ENCODE results near the gene DNASE2B.
"Not testable (repeated sequence)": the region's sequence is repeated elsewhere in the genome, so short reads cannot be mapped to it uniquely, and the experiment has no call there.

DNASE2B gene

GRCh38 chr1:84434801-84435549 lies 36.7 kb downstream of the DNASE2B start:
- peaks cover 13% of the 10 kb centered on the region for H3K4me1 ChIP-seq (ENCODE audit: insufficient read depth, low read length)
- 44% methylated on average over 4 of the region's 4 CpGs for WGBS

DNA sequence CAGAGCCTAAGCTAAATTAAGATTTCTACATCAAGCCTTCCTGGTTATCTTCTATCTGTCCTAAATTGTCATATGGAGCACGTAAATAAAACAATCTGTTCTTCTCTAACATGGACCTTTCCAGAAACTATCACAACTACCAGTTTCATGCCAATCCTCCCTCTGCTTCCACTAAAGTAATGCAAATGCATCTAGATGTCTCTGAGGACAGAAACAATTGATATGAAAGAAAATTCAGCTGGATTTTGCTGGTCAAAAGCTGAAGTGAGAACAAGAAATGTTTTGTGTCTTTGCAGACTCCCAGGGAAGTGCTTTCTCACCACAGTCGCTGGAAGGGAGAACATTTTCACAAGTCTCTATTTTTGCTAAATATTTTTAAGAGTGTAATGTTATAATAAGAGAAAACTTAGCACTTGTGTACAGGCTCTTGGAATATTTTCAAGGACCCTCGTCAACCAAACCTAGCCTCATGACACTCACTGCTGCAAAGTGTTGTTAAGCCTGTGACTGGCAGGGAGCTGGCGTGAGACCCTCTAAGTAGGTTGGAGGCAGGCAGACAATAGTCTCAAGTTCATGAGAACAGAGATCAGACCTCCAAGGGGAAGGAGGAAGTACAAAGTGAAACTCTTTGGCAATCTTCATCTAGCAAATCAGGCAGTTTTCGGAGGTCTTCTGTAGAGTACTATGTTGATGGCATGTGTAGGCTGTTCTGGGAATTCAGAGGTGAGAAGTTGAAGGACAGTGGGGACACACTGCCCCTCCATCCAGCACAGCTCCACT lies 38.8 kb downstream of the DNASE2B start:
- Histone ChIP-seq H3K9me3 (ENCODE audit: insufficient read depth, low read depth, low read length) (no peaks in the 10 kb centered on the region), H3K4me1 (ENCODE audit: insufficient read depth, low read length) (peaks cover 13% of the 10 kb centered on the region), H3K27ac (ENCODE audit: low read depth, low read length) (no peak overlapping the region), H3K27me3 (ENCODE audit: insufficient read depth, low read length) (no peaks in the 10 kb centered on the region), H3K9ac (ENCODE audit: low read depth, low read length) (no peak overlapping the region), H3K4me3 (ENCODE audit: low read length) (no peak overlapping the region), H3K36me3 (ENCODE audit: insufficient read depth, low read length) (no peaks in the 10 kb centered on the region)
- 96% methylated on average over 4 of the region's 5 CpGs for WGBS

More at GRCh38 chr1:84434801-84435549, 36.7 kb downstream of the DNASE2B start:
- no peak overlapping the region for H3K9ac ChIP-seq (ENCODE audit: low read depth, low read length)
- no peak overlapping the region for H3K27ac ChIP-seq (ENCODE audit: low read depth, low read length)
- no peaks in the 10 kb centered on the region for H3K36me3 ChIP-seq (ENCODE audit: insufficient read depth, low read length)
- H3K27me3 ChIP-seq (ENCODE audit: insufficient read depth, low read length): no peaks in the 10 kb centered on the region
- H3K9me3 ChIP-seq (ENCODE audit: insufficient read depth, low read depth, low read length): no peaks in the 10 kb centered on the region
- no peak overlapping the region for H3K4me3 ChIP-seq (ENCODE audit: low read length)

DNA sequence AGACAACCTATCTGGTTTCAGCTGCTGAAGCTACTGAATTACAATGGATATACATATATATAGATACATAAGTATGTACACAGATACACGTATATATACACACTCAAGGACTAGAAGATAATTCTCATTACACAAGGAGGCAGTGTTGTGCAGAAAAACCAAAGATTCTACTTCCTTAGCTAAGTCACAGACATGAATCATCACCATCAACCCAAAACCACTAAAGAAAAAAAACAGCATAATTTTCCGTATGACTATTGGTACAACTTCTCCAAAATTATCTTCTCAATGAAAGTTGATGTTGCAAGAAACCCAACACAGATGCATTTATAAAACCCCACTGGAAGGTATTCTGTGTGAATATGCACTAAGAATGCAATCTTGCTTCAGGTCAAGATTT lies 44.0 kb downstream of the DNASE2B start:
- no peak overlapping the region for H3K27ac ChIP-seq (ENCODE audit: low read depth, low read length)
- no peaks in the 10 kb centered on the region for H3K27me3 ChIP-seq (ENCODE audit: insufficient read depth, low read length)
- WGBS: 95% methylated on average over 2 of the region's 2 CpGs
- H3K9ac ChIP-seq (ENCODE audit: low read depth, low read length): no peak overlapping the region
- H3K4me1 ChIP-seq (ENCODE audit: insufficient read depth, low read length): no peaks in the 10 kb centered on the region
- no peaks in the 10 kb centered on the region for H3K9me3 ChIP-seq (ENCODE audit: insufficient read depth, low read depth, low read length)
- H3K36me3 ChIP-seq (ENCODE audit: insufficient read depth, low read length): no peaks in the 10 kb centered on the region
- H3K4me3 ChIP-seq (ENCODE audit: low read length): no peak overlapping the region

DNA sequence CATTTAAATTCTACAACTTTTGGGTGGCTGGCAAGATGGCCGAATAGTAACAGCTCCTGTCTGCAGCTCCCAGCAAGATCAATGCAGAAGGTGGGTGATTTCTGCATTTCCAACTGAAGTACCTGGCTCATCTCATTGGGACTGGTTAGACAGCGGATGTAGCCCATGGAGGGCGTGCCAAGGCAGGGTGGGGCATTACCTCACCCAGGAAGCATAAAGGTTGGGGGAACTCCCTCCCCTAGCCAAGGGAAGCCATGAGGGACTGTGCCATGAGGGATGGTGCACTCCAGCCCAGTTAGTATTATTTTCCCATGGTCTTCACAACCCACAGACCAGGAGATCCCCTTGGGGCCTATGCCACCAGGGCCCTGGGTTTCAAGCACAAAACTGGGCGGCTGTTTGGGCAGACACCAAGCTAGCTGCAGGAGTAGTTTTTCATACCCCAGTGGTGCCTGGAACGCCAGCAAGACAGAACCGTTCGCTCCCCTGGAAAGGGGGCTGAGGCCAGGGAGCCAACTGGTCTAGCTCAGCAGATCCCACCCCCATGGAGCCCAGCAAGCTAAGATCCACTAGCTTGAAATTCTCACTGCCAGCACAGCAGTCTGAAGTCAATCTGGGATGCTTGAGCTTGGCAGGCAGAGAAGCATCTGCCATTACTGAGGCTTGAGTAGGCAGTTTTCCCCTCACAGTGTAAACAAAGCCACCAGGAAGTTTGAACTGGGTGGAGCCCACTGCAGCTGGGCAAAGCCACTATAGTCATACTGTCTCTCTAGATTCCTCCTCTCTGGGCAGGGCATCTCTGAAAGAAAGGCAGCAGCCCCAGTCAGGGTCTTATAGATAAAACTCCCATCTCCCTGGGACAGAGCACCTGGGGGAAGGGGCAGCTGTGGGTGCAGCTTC lies 44.7 kb downstream of the DNASE2B start:
- not testable (repeated sequence) for H3K9ac ChIP-seq (ENCODE audit: low read depth, low read length); H3K27me3 ChIP-seq (ENCODE audit: insufficient read depth, low read length); H3K36me3 ChIP-seq (ENCODE audit: insufficient read depth, low read length); H3K27ac ChIP-seq (ENCODE audit: low read depth, low read length); H3K9me3 ChIP-seq (ENCODE audit: insufficient read depth, low read depth, low read length); H3K4me3 ChIP-seq (ENCODE audit: low read length); H3K4me1 ChIP-seq (ENCODE audit: insufficient read depth, low read length)
- 86% methylated on average over 7 of the region's 7 CpGs for WGBS

- H3K4me3 ChIP-seq (ENCODE audit: low read length); H3K36me3 ChIP-seq (ENCODE audit: insufficient read depth, low read length); H3K4me1 ChIP-seq (ENCODE audit: insufficient read depth, low read length); H3K9ac ChIP-seq (ENCODE audit: low read depth, low read length); H3K9me3 ChIP-seq (ENCODE audit: insufficient read depth, low read depth, low read length); H3K27ac ChIP-seq (ENCODE audit: low read depth, low read length); H3K27me3 ChIP-seq (ENCODE audit: insufficient read depth, low read length): not testable (repeated sequence)
- 97% methylated on average over 3 of the region's 3 CpGs for WGBS
Observed at GRCh38 chr1:84448704-84449103, 50.4 kb downstream of the DNASE2B start.

DNA sequence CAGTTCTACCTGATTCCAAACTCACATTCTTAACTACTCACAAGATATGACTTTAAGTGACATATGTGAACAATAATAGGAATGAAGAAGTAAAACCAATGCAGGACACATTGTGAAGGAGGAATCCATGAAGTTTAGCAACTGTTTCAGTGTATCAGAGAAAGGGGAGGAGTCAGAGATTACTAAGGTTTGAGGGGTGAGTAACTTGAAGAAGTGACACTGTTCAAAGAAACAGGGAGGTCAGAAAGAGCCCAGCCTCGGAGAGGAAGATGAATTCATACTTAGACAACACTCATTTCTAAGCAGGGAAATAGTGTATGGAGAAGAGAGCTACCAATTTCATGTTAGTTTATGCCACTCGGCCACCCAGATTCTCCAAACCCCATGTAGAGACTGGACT lies 52.6 kb downstream of the DNASE2B start:
- Histone ChIP-seq H3K27me3 (ENCODE audit: insufficient read depth, low read length) (peaks cover 5% of the 10 kb centered on the region; the same call in 1 of the 2 replicates), H3K9ac (ENCODE audit: low read depth, low read length) (no peak overlapping the region), H3K4me1 (ENCODE audit: insufficient read depth, low read length) (no peaks in the 10 kb centered on the region), H3K9me3 (ENCODE audit: insufficient read depth, low read depth, low read length) (no peaks in the 10 kb centered on the region), H3K36me3 (ENCODE audit: insufficient read depth, low read length) (no peaks in the 10 kb centered on the region), H3K27ac (ENCODE audit: low read depth, low read length) (no peak overlapping the region), H3K4me3 (ENCODE audit: low read length) (no peak overlapping the region)
- 78% methylated on average over 1 of the region's 2 CpGs for WGBS

GRCh38 chr1:84452436-84452835 lies 54.2 kb downstream of the DNASE2B start:
- Histone ChIP-seq H3K9ac (ENCODE audit: low read depth, low read length) (no peak overlapping the region), H3K4me1 (ENCODE audit: insufficient read depth, low read length) (no peaks in the 10 kb centered on the region), H3K36me3 (ENCODE audit: insufficient read depth, low read length) (no peaks in the 10 kb centered on the region), H3K27me3 (ENCODE audit: insufficient read depth, low read length) (peaks cover 12% of the 10 kb centered on the region; the same call in 1 of the 2 replicates), H3K4me3 (ENCODE audit: low read length) (no peak overlapping the region), H3K9me3 (ENCODE audit: insufficient read depth, low read depth, low read length) (no peaks in the 10 kb centered on the region), H3K27ac (ENCODE audit: low read depth, low read length) (no peak overlapping the region)
- WGBS: 42% methylated on average over 2 of the region's 3 CpGs

DNA sequence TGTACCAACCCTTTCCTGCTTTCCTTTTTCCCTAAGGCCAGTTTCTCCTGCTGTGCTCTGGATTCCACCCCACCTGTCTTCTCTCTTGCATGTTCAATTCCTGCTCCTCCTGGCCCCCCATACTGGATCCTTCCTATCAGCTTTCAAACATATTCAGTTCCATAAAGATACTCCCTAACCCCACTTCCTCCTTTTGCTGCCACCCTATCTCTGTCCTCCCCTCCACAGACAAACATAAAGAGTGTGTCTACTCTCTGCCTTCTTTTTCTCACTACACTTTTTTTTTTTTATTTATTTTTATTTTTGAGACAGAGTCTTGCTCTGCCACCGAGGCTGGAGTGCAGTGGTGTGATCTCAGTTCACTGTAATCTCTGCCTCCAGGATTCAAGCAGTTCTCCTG lies 63.8 kb downstream of the DNASE2B start:
- no peaks in the 10 kb centered on the region for H3K4me1 ChIP-seq (ENCODE audit: insufficient read depth, low read length)
- no peak overlapping the region for H3K9ac ChIP-seq (ENCODE audit: low read depth, low read length)
- no peak overlapping the region for H3K4me3 ChIP-seq (ENCODE audit: low read length)
- no peaks in the 10 kb centered on the region for H3K9me3 ChIP-seq (ENCODE audit: insufficient read depth, low read depth, low read length)
- no peaks in the 10 kb centered on the region for H3K36me3 ChIP-seq (ENCODE audit: insufficient read depth, low read length)
- H3K27ac ChIP-seq (ENCODE audit: low read depth, low read length): no peak overlapping the region
- peaks cover 69% of the 10 kb centered on the region for H3K27me3 ChIP-seq (ENCODE audit: insufficient read depth, low read length)
- WGBS: 84% methylated on average over 1 of the region's 1 CpG

All from HUES64 (cell line).